Osteoblast (primary cell): ENCODE measurements around the gene THAP3. TPM values are rescaled to one million over a fixed set of nuclear protein-coding genes. Genes with fewer than 3 reads are reported as not detected.
A peak's percentile ranks its signal among the peaks of the same experiment; 100 is the strongest.

Experiments
- DNase-seq: peaks from one replicate; pipeline ENCODE4 v3.0.0; 2011; ENCODE audit warnings: low spot score, mixed read lengths; ENCODE audit not compliant: insufficient read length; ENCODE audit errors: missing footprints
- H2AFZ ChIP-seq: 2 replicates; pipeline ENCODE4 v1.6.0; 2011; ENCODE audit warnings: mild to moderate bottlenecking, low read length
- H3K27ac ChIP-seq: 2 replicates; pipeline ENCODE4 v1.5.1; 2011; ENCODE audit warnings: mild to moderate bottlenecking, low read depth, low read length, moderate library complexity
- H3K27me3 ChIP-seq: 2 replicates; pipeline ENCODE4 v1.6.0; 2012; ENCODE audit warnings: mild to moderate bottlenecking, control low read depth, inconsistent platforms, low read length, moderate library complexity; ENCODE audit not compliant: insufficient read depth
- H3K36me3 ChIP-seq: 2 replicates; pipeline ENCODE4 v1.5.1; 2011; ENCODE audit warnings: mild to moderate bottlenecking, low read length, control low read depth, moderate library complexity; ENCODE audit not compliant: insufficient read depth
- H3K4me1 ChIP-seq: 2 replicates; pipeline ENCODE4 v1.5.1; 2011; ENCODE audit warnings: mild to moderate bottlenecking, low read length, control low read depth, moderate library complexity; ENCODE audit not compliant: insufficient read depth
- H3K4me2 ChIP-seq: 2 replicates; pipeline ENCODE4 v1.6.0; 2011; ENCODE audit warnings: mild to moderate bottlenecking, low read length; ENCODE audit not compliant: insufficient read depth
- H3K4me3 ChIP-seq: fragments of 200-600 bp; sonication (generic); 3 replicates; pipeline ENCODE4 v1.5.1; 2012; ENCODE audit warnings: mild to moderate bottlenecking, low read length, inconsistent platforms; ENCODE audit not compliant: insufficient read depth
- H3K79me2 ChIP-seq: 2 replicates; pipeline ENCODE4 v1.6.0; 2012; ENCODE audit warnings: mild to moderate bottlenecking, low read length, control low read depth, inconsistent platforms; ENCODE audit not compliant: insufficient read depth
- H3K9me3 ChIP-seq: 2 replicates; pipeline ENCODE4 v1.5.1; 2011; ENCODE audit warnings: low read depth, low read length, control low read depth
- H4K20me1 ChIP-seq: 2 replicates; pipeline ENCODE4 v1.6.0; 2012; ENCODE audit warnings: mild to moderate bottlenecking, low read length, control low read depth; ENCODE audit not compliant: insufficient read depth
- total RNA-seq: library from RNA; depleted of rRNA; stranded (reverse); fragments of >200 nt; gene quantifications from 2 replicates; pipeline ENCODE4 v1.2.3, GENCODE V29; 2012
- TF ChIP-seq, protein P1 (sequence below): IDR thresholded peaks from 2 replicates; pipeline ENCODE4 v1.5.1; 2011; ENCODE audit warnings: mild to moderate bottlenecking, low read depth, low read length, moderate library complexity; ENCODE audit errors: extremely low read depth

The THAP3 gene
- total RNA-seq, 1 donor = 19.5 TPM

- Histone ChIP-seq H2AFZ (no peak overlapping the region), H4K20me1 (peaks cover 22% of the 10 kb centered on the region), H3K79me2 (peaks cover 30% of the 10 kb centered on the region), H3K4me2 (peak overlapping the region; percentile 88), H3K9me3 (no peaks in the 10 kb centered on the region), H3K36me3 (no peaks in the 10 kb centered on the region), H3K4me1 (peaks cover 31% of the 10 kb centered on the region), H3K27ac (peak overlapping the region; percentile 88), H3K27me3 (no peaks in the 10 kb centered on the region), H3K4me3 (peak overlapping the region; percentile 4)
- peak; percentile 79 for DNase-seq
- TF ChIP-seq, protein P1, sequence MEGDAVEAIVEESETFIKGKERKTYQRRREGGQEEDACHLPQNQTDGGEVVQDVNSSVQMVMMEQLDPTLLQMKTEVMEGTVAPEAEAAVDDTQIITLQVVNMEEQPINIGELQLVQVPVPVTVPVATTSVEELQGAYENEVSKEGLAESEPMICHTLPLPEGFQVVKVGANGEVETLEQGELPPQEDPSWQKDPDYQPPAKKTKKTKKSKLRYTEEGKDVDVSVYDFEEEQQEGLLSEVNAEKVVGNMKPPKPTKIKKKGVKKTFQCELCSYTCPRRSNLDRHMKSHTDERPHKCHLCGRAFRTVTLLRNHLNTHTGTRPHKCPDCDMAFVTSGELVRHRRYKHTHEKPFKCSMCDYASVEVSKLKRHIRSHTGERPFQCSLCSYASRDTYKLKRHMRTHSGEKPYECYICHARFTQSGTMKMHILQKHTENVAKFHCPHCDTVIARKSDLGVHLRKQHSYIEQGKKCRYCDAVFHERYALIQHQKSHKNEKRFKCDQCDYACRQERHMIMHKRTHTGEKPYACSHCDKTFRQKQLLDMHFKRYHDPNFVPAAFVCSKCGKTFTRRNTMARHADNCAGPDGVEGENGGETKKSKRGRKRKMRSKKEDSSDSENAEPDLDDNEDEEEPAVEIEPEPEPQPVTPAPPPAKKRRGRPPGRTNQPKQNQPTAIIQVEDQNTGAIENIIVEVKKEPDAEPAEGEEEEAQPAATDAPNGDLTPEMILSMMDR = no peak
Observed at GRCh38 chr1:6581561-6582305, 42.9 kb upstream of the THAP3 start.

DNA sequence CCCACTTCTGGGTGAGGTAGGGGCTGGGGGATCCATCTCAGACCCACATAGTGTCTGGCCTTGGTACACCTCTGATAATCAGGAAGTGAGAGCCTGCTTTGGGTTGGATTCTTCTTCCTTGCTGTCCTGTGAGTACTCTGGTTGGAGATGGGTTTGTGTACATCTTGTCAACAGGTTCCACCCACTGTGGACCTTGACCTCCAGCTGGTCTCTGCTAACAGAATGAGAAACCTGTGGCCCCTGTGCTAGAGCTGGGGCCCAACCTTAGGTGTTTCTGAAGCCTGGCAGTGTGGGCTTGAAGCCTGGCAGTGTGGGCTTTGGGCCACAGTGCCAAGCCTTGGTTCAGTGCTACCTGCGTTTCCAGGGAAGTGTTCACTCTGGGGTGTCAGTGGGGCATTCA, 42.3 kb upstream of the THAP3 start:
- peaks cover 31% of the 10 kb centered on the region for H3K4me1 ChIP-seq
- H3K4me2 ChIP-seq = no peak overlapping the region
- no peaks in the 10 kb centered on the region for H3K9me3 ChIP-seq
- peaks cover 30% of the 10 kb centered on the region for H3K79me2 ChIP-seq
- H4K20me1 ChIP-seq = peaks cover 22% of the 10 kb centered on the region
- H2AFZ ChIP-seq = no peak overlapping the region
- no peaks in the 10 kb centered on the region for H3K36me3 ChIP-seq
- no peak overlapping the region for H3K27ac ChIP-seq
- H3K27me3 ChIP-seq = no peaks in the 10 kb centered on the region
- H3K4me3 ChIP-seq = no peak overlapping the region
- TF ChIP-seq, protein P1 = no peak
- DNase-seq = peak; percentile 55

GRCh38 chr1:6584126-6585080, 40.3 kb upstream of the THAP3 start:
- Histone ChIP-seq H3K27ac (no peak overlapping the region), H3K4me1 (peaks cover 12% of the 10 kb centered on the region), H3K36me3 (peaks cover 17% of the 10 kb centered on the region), H3K4me2 (no peak overlapping the region), H2AFZ (no peak overlapping the region), H4K20me1 (peaks cover 27% of the 10 kb centered on the region), H3K79me2 (peaks cover 30% of the 10 kb centered on the region), H3K9me3 (no peaks in the 10 kb centered on the region), H3K4me3 (no peak overlapping the region), H3K27me3 (no peaks in the 10 kb centered on the region)
- TF ChIP-seq, protein P1 = no peak
- peak; percentile 92 for DNase-seq
